Activated CD8-positive, alpha-beta T cell treated with anti-CD3 and anti-CD28 coated beads for 36 hours (primary cell): ENCODE data around the gene SMO. TPM values are rescaled to one million over a fixed set of nuclear protein-coding genes. Genes with fewer than 3 reads are reported as not detected.

Experiments used
- ATAC-seq: fragments of 200-7000 bp; cut with Tn5 transposase; one replicate; pipeline ENCODE4 v1.10.0; 2021; ENCODE audit warnings: mild to moderate bottlenecking, moderate library complexity
- CTCF ChIA-PET: fragments of 350-600 bp; sonication (Branson Sonifier 250); formaldehyde crosslinking; loops from one replicate; lab custom pipeline; 2021; ENCODE audit warnings: antibody characterized with exemption; lab: Charles Lee
- POLR2A ChIA-PET: fragments of 350-600 bp; sonication (Branson Sonifier 250); formaldehyde crosslinking; loops from one replicate; lab custom pipeline; 2021; ENCODE audit warnings: antibody characterized with exemption; lab: Charles Lee
- DNase-seq: peaks from one replicate; pipeline ENCODE4 v3.0.0-alpha.2; 2020
- H3K27ac Mint-ChIP-seq: one replicate; pipeline ENCODE4 v1.8.0; 2021; ENCODE audit warnings: mild to moderate bottlenecking, mixed read lengths
- H3K27me3 Mint-ChIP-seq: one replicate; pipeline ENCODE4 v1.8.0; 2021; ENCODE audit warnings: mixed read lengths
- H3K36me3 Mint-ChIP-seq: one replicate; pipeline ENCODE4 v1.8.0; 2021; ENCODE audit warnings: low read depth, mixed read lengths
- H3K4me1 Mint-ChIP-seq: one replicate; pipeline ENCODE4 v1.8.0; 2021; ENCODE audit warnings: low read depth, mixed read lengths
- H3K4me3 Mint-ChIP-seq: one replicate; pipeline ENCODE4 v1.8.0; 2021; ENCODE audit warnings: mild to moderate bottlenecking, moderate library complexity, mixed read lengths
- H3K9me3 Mint-ChIP-seq: one replicate; pipeline ENCODE4 v1.8.0; 2021; ENCODE audit warnings: mixed read lengths
- intact Hi-C: fragments of 100-400 bp; cut with micrococcal nuclease; formaldehyde crosslinking; loops from one replicate; pipeline ENCODE4 v1.10.0; 2022
- total RNA-seq, 2 experiments: library from RNA; stranded (reverse); gene quantifications; one replicate each; pipeline ENCODE4 v1.2.3, GENCODE V29; 2021
- TF ChIP-seq, protein P1 (sequence below): fragments of 200-600 bp; IDR thresholded peaks from one replicate; pipeline ENCODE4 v1.8.0; 2022; ENCODE audit warnings: antibody characterized with exemption, mild to moderate bottlenecking

Gene SMO
- total RNA-seq, 2 experiments from 2014 or later: 0.81 to 1.7 TPM

DNA sequence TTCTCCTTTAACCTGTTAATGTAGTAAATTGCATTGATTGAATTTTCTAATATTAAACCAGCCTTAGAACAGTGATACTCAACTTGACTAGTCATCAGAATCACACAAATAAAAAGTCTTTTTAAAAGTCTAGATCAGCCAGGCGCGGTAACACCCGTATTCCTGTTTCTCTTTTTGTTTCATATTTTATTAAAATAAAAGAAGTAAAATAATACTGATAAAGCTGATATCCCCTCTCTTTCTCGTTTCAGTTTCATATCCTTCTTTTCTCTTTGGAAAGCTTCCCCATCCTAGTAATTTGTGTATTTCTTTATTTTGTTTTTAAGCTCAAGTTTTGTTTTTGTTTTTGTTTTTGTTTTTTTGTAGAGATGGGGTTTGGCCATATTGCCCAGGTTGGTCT lies 9.3 kb downstream of the SMO start:
- ATAC-seq: no peak
- TF ChIP-seq, protein P1, sequence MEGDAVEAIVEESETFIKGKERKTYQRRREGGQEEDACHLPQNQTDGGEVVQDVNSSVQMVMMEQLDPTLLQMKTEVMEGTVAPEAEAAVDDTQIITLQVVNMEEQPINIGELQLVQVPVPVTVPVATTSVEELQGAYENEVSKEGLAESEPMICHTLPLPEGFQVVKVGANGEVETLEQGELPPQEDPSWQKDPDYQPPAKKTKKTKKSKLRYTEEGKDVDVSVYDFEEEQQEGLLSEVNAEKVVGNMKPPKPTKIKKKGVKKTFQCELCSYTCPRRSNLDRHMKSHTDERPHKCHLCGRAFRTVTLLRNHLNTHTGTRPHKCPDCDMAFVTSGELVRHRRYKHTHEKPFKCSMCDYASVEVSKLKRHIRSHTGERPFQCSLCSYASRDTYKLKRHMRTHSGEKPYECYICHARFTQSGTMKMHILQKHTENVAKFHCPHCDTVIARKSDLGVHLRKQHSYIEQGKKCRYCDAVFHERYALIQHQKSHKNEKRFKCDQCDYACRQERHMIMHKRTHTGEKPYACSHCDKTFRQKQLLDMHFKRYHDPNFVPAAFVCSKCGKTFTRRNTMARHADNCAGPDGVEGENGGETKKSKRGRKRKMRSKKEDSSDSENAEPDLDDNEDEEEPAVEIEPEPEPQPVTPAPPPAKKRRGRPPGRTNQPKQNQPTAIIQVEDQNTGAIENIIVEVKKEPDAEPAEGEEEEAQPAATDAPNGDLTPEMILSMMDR: no peak
- no peaks in the 10 kb centered on the region for H3K36me3 Mint-ChIP-seq
- H3K4me3 Mint-ChIP-seq: no peak overlapping the region
- POLR2A ChIA-PET: interaction anchor here (1.0 to 1.2 kb wide), 2 partner anchors 9 to 28 kb away, joined by 3 read pairs; no protein-coding TSS in a partner anchor
- no peak for DNase-seq
- H3K27ac Mint-ChIP-seq: no peak overlapping the region
- intact Hi-C loops: no loop called here
- CTCF ChIA-PET: interaction anchor here (0.6 to 1.5 kb wide), 4 partner anchors 21 to 106 kb away, joined by 3 to 10 read pairs (median 6); no protein-coding TSS in a partner anchor
- H3K9me3 Mint-ChIP-seq: no peaks in the 10 kb centered on the region
- no peaks in the 10 kb centered on the region for H3K4me1 Mint-ChIP-seq
- H3K27me3 Mint-ChIP-seq: peaks cover 4% of the 10 kb centered on the region

- ATAC-seq: no peak
- H3K4me1 Mint-ChIP-seq: no peaks in the 10 kb centered on the region
- no peaks in the 10 kb centered on the region for H3K9me3 Mint-ChIP-seq
- ChIA-PET POLR2A (no interaction called here), CTCF (interaction anchor here (1.6 to 1.7 kb wide), 3 partner anchors 11 to 72 kb away, joined by 3 to 11 read pairs (median 5); no protein-coding TSS in a partner anchor)
- intact Hi-C loops: no loop called here
- TF ChIP-seq, protein P1: no peak
- H3K27ac Mint-ChIP-seq: no peak overlapping the region
- no peak for DNase-seq
- H3K27me3 Mint-ChIP-seq: peaks cover 2% of the 10 kb centered on the region
- no peak overlapping the region for H3K4me3 Mint-ChIP-seq
- no peaks in the 10 kb centered on the region for H3K36me3 Mint-ChIP-seq
Observed at GRCh38 chr7:129199406-129199805, 11.0 kb downstream of the SMO start.

DNA sequence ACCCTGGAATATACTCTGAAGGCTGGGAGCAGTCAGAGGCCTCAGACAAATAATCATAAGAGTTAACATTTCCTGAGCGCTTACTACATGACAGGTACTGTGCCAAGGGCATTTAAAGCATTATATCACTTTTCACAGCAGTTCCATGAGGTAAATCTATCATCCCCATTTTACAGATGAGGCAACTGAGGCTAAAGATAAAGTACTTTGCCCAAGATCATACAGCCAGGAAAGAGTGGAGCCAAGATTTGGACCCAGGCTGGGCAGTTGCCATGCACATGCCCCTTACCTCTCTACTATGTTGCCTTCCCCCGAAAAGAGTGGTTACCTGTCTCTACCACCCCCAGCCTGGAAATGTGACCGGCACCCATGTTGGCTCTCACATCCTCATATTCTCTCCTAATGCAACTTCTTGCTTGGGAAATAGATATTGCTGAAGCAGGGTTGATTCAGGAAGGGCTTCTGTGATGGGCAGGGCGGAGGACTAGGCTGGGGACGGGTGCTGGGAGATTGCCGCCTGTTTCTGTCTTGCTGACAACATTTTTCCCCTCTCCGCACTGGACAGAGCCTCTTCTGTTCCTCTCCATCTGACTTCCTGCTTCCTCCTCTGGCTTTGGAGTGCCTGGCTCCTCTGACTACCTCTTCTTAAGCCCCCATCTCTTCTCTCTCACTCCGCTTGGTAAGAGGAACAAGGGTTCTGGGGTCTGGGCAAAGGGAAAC lies 13.8 kb downstream of the SMO start:
- H3K36me3 Mint-ChIP-seq: no peaks in the 10 kb centered on the region
- ATAC-seq: no peak
- H3K4me3 Mint-ChIP-seq: no peak overlapping the region
- H3K27ac Mint-ChIP-seq: no peak overlapping the region
- ChIA-PET CTCF (interaction anchor here (1.0 to 1.1 kb wide), 2 partner anchors 70 to 110 kb away, joined by 3 read pairs; no protein-coding TSS in a partner anchor), POLR2A (no interaction called here)
- H3K9me3 Mint-ChIP-seq: no peaks in the 10 kb centered on the region
- no peak for DNase-seq
- H3K27me3 Mint-ChIP-seq: peaks cover 2% of the 10 kb centered on the region
- TF ChIP-seq, protein P1: no peak
- no peaks in the 10 kb centered on the region for H3K4me1 Mint-ChIP-seq
- intact Hi-C loops: no loop called here

- intact Hi-C loops: no loop called here
- no peak overlapping the region for H3K27ac Mint-ChIP-seq
- no peak for ATAC-seq
- H3K27me3 Mint-ChIP-seq: peaks cover 2% of the 10 kb centered on the region
- TF ChIP-seq, protein P1: no peak
- ChIA-PET POLR2A (no interaction called here), CTCF (interaction anchor here (1.0 to 1.4 kb wide), 5 partner anchors 15 to 111 kb away, joined by 3 read pairs; no protein-coding TSS in a partner anchor)
- no peak overlapping the region for H3K4me3 Mint-ChIP-seq
- H3K9me3 Mint-ChIP-seq: no peaks in the 10 kb centered on the region
- no peak for DNase-seq
- no peaks in the 10 kb centered on the region for H3K36me3 Mint-ChIP-seq
- H3K4me1 Mint-ChIP-seq: no peaks in the 10 kb centered on the region
Observed at GRCh38 chr7:129203050-129203741, 14.8 kb downstream of the SMO start.
